Keratinocyte (primary cell): Measurements from ENCODE around the gene KRTAP22-1. TPM values are rescaled to one million over a fixed set of nuclear protein-coding genes. Genes with fewer than 3 reads are reported as not detected.

Experiments
- DNase-seq: peaks from one replicate; pipeline ENCODE4 v3.0.0-alpha.2; 2011; ENCODE audit warnings: low read depth, missing footprints, low spot score
- FAIRE-seq: peaks from 2 replicates; lab custom pipeline; 2011; peaks lifted over from hg19 to GRCh38; lab: Jason Lieb, UNC
- H2AFZ ChIP-seq: 2 replicates; pipeline ENCODE4 v1.6.0; 2012; ENCODE audit warnings: low read length, control low read depth, inconsistent platforms; ENCODE audit not compliant: control insufficient read depth
- H3K27ac ChIP-seq: 2 replicates; pipeline ENCODE4 v1.5.1; 2011; ENCODE audit warnings: low read length; ENCODE audit not compliant: control insufficient read depth, insufficient read depth
- H3K27me3 ChIP-seq: 3 replicates; pipeline ENCODE4 v1.6.0; 2011; ENCODE audit warnings: low read length; ENCODE audit not compliant: control insufficient read depth, insufficient read depth; ENCODE audit errors: extremely low read depth
- H3K36me3 ChIP-seq, 2 experiments: 2 replicates in 1 of 2; 3 replicates in 1 of 2; pipeline ENCODE4 v1.5.1; 2011; ENCODE audit warnings: low read length in 2 of 2, mild to moderate bottlenecking in 1 of 2; ENCODE audit not compliant: control insufficient read depth in 2 of 2, insufficient read depth in 2 of 2; ENCODE audit errors: extremely low read depth in 1 of 2
- H3K4me1 ChIP-seq: 3 replicates; pipeline ENCODE4 v1.5.1; 2011; ENCODE audit warnings: low read length; ENCODE audit not compliant: control insufficient read depth, insufficient read depth; ENCODE audit errors: extremely low read depth
- H3K4me2 ChIP-seq: 3 replicates; pipeline ENCODE4 v1.6.0; 2011; ENCODE audit warnings: low read depth, low read length; ENCODE audit not compliant: control insufficient read depth, insufficient read depth; ENCODE audit errors: extremely low read depth
- H3K4me3 ChIP-seq, 3 experiments: fragments of 200-600 bp in 1 of 3; sonication (generic) in 1 of 3; 2 replicates in 2 of 3; 3 replicates in 1 of 3; pipeline ENCODE4 v1.5.1; 2011 to 2016; ENCODE audit warnings: low read length in 3 of 3, mild to moderate bottlenecking in 3 of 3, control low read depth in 2 of 3, inconsistent platforms in 1 of 3, low read depth in 1 of 3, mixed read lengths in 1 of 3, mixed run types in 1 of 3, moderate library complexity in 1 of 3; ENCODE audit not compliant: control insufficient read depth in 2 of 3, insufficient read depth in 2 of 3; ENCODE audit errors: extremely low read depth in 1 of 3
- H3K79me2 ChIP-seq: 2 replicates; pipeline ENCODE4 v1.6.0; 2012; ENCODE audit warnings: low read length; ENCODE audit not compliant: control insufficient read depth, insufficient read depth
- H3K9ac ChIP-seq: 3 replicates; pipeline ENCODE4 v1.6.0; 2011; ENCODE audit warnings: low read length; ENCODE audit not compliant: control insufficient read depth, insufficient read depth; ENCODE audit errors: extremely low read depth
- H3K9me1 ChIP-seq: 3 replicates; pipeline ENCODE4 v1.6.0; 2011; ENCODE audit warnings: low read length; ENCODE audit not compliant: control insufficient read depth, insufficient read depth; ENCODE audit errors: extremely low read depth
- H3K9me3 ChIP-seq: 2 replicates; pipeline ENCODE4 v1.5.1; 2012; ENCODE audit warnings: low read depth, low read length; ENCODE audit not compliant: control insufficient read depth
- H4K20me1 ChIP-seq: 3 replicates; pipeline ENCODE4 v1.6.0; 2011; ENCODE audit warnings: low read length; ENCODE audit not compliant: control insufficient read depth, insufficient read depth; ENCODE audit errors: extremely low read depth
- CTCF ChIP-seq, 3 experiments: IDR thresholded peaks in 1 of 3; conservative IDR thresholded peaks in 1 of 3; optimal IDR thresholded peaks in 1 of 3; 2 replicates in 2 of 3; 3 replicates in 1 of 3; pipeline versions ENCODE3 to v1.5.1; 2011; ENCODE audit warnings: low read length in 3 of 3, mild to moderate bottlenecking in 3 of 3, moderate library complexity in 2 of 3, control low read depth in 1 of 3, inconsistent platforms in 1 of 3; ENCODE audit not compliant: insufficient read depth in 2 of 3; ENCODE audit errors: extremely low read depth in 1 of 3
- EZH2 ChIP-seq: IDR thresholded peaks from one replicate; pipeline ENCODE4 v1.6.1; 2012; ENCODE audit warnings: inconsistent platforms, mild to moderate bottlenecking, low read length, moderate library complexity
- dilution Hi-C: fragments of 300-500 bp; cut with MboI; formaldehyde crosslinking; loops from one replicate; pipeline ENCODE4 v1.7.0; 2020; ENCODE audit warnings: low sequenced_read_pairs; ENCODE audit not compliant: extremely low pct_ligation_motif_present
- polyA plus RNA-seq, 5 experiments: library from polyadenylated mRNA; depleted of rRNA in 3 of 5; stranded (reverse) in 3 of 5; stranded (forward) in 1 of 5; unstranded in 1 of 5; fragments of >200 nt; gene quantifications; 1 replicate in 1 of 5; 2 replicates in 3 of 5; 3 replicates in 1 of 5; pipeline versions ENCODE4 v1.2.1 to v1.2.3, GENCODE V29; 2011 to 2012; ENCODE audit warnings: missing spikeins in 2 of 5, low read depth in 1 of 5, low replicate concordance in 1 of 5

Gene KRTAP22-1
- polyA plus RNA-seq, 1 donor (not counting 4 experiments of a cell fraction or from before 2014, with no cell fraction given), result not detected

GRCh38 chr21:30577766-30578165, 23.1 kb upstream of the KRTAP22-1 start:
- Histone ChIP-seq H3K27ac (no peak overlapping the region), H3K9ac (no peak overlapping the region), H3K79me2 (no peaks in the 10 kb centered on the region), H3K4me1 (no peaks in the 10 kb centered on the region), H3K27me3 (no peaks in the 10 kb centered on the region), H3K36me3 (no peaks in the 10 kb centered on the region), H2AFZ (no peak overlapping the region), H3K9me1 (no peaks in the 10 kb centered on the region), H4K20me1 (no peaks in the 10 kb centered on the region), H3K4me3 (no peak overlapping the region), H3K4me2 (no peak overlapping the region), H3K9me3 (no peaks in the 10 kb centered on the region)
- FAIRE-seq (no peak), DNase-seq (no peak)
- no peak for TF ChIP-seq EZH2
- TF ChIP-seq CTCF (optimal IDR thresholded peaks at IDR 0.05 in 1 of 3, IDR thresholded peaks at IDR 0.05 in 1 of 3, conservative IDR thresholded peaks at IDR 0.05 in 1 of 3; ENCODE audit: extremely low read depth in 1 of 3, insufficient read depth in 2 of 3, low read length in 3 of 3), result no peak
- dilution Hi-C loops, result no loop called here

- Histone ChIP-seq H3K79me2 (no peaks in the 10 kb centered on the region), H3K9me1 (no peaks in the 10 kb centered on the region), H3K36me3 (no peaks in the 10 kb centered on the region), H3K4me2 (no peak overlapping the region), H3K4me1 (no peaks in the 10 kb centered on the region), H3K4me3 (no peak overlapping the region), H3K9me3 (no peaks in the 10 kb centered on the region), H2AFZ (no peak overlapping the region), H3K9ac (no peak overlapping the region), H3K27me3 (no peaks in the 10 kb centered on the region), H3K27ac (no peak overlapping the region), H4K20me1 (no peaks in the 10 kb centered on the region)
- FAIRE-seq (no peak), DNase-seq (no peak)
- dilution Hi-C loops, result no loop called here
- TF ChIP-seq EZH2 (no peak), CTCF (optimal IDR thresholded peaks at IDR 0.05 in 1 of 3, IDR thresholded peaks at IDR 0.05 in 1 of 3, conservative IDR thresholded peaks at IDR 0.05 in 1 of 3; ENCODE audit: extremely low read depth in 1 of 3, insufficient read depth in 2 of 3, low read length in 3 of 3) (no peak)
These were observed 21.5 kb upstream of the KRTAP22-1 start for GRCh38 chr21:30579346-30579745.
